OCI-LY1 (cell line): ENCODE data around the gene ARHGAP8.

Source experiments
- H2AFZ ChIP-seq: fragments of 200-600 bp; sonication (generic), shearing (Covaris generic); 2 replicates; pipeline ENCODE4 v1.6.0; 2014; ENCODE audit warnings: antibody characterized with exemption, mild to moderate bottlenecking, low read length
- H3F3A ChIP-seq: fragments of 200-600 bp; sonication (generic), shearing (Covaris generic); 2 replicates; pipeline ENCODE4 v1.6.0; 2014; ENCODE audit warnings: mild to moderate bottlenecking, antibody characterized with exemption, low read length, moderate library complexity; ENCODE audit not compliant: insufficient read depth
- H3K27ac ChIP-seq: fragments of 200-600 bp; sonication (generic); 2 replicates; pipeline ENCODE4 v1.5.1; 2014; ENCODE audit warnings: low read length, mixed run types, mild to moderate bottlenecking, low read depth; ENCODE audit not compliant: poor library complexity, severe bottlenecking
- H3K27me3 ChIP-seq: fragments of 200-600 bp; sonication (generic); 2 replicates; pipeline ENCODE4 v1.6.0; 2014; ENCODE audit warnings: antibody characterized with exemption, mild to moderate bottlenecking, low read length, moderate library complexity; ENCODE audit not compliant: insufficient read depth
- H3K36me3 ChIP-seq: fragments of 200-600 bp; sonication (generic); 2 replicates; pipeline ENCODE4 v1.6.1; 2014; ENCODE audit warnings: mild to moderate bottlenecking, antibody characterized with exemption, low read length, moderate library complexity, mixed read lengths; ENCODE audit not compliant: insufficient read depth
- H3K4me1 ChIP-seq: fragments of 200-600 bp; sonication (generic); 2 replicates; pipeline ENCODE4 v1.5.1; 2014; ENCODE audit warnings: mild to moderate bottlenecking, low read length, moderate library complexity; ENCODE audit not compliant: insufficient read depth, severe bottlenecking
- H3K4me2 ChIP-seq: fragments of 200-600 bp; sonication (generic), shearing (Covaris generic); 2 replicates; pipeline ENCODE4 v1.6.1; 2014; ENCODE audit warnings: low read length
- H3K4me3 ChIP-seq: fragments of 200-600 bp; sonication (generic); 2 replicates; pipeline ENCODE4 v1.5.1; 2014; ENCODE audit warnings: low read length, low read depth, mild to moderate bottlenecking, mixed read lengths; ENCODE audit not compliant: poor library complexity, severe bottlenecking
- H3K79me2 ChIP-seq: fragments of 200-600 bp; shearing (Covaris generic); 2 replicates; pipeline ENCODE4 v1.6.1; 2016; ENCODE audit warnings: mixed run types, low read length, mixed read lengths; ENCODE audit not compliant: insufficient read depth
- H3K9ac ChIP-seq: fragments of 200-600 bp; sonication (generic), shearing (Covaris generic); 2 replicates; pipeline ENCODE4 v1.6.1; 2014; ENCODE audit warnings: mild to moderate bottlenecking, low read length, mixed read lengths
- H3K9me2 ChIP-seq: fragments of 200-600 bp; sonication (generic), shearing (Covaris generic); 2 replicates; pipeline ENCODE4 v1.6.1; 2014; ENCODE audit warnings: low read depth, mild to moderate bottlenecking, low read length, mixed read lengths
- H3K9me3 ChIP-seq: fragments of 200-600 bp; shearing (Covaris generic); 2 replicates; pipeline ENCODE4 v1.6.1; 2014; ENCODE audit warnings: low read length, mixed read lengths
- H4K20me1 ChIP-seq: fragments of 200-600 bp; sonication (generic), shearing (Covaris generic); 2 replicates; pipeline ENCODE4 v1.6.0; 2016; ENCODE audit warnings: mild to moderate bottlenecking, low read length; ENCODE audit not compliant: insufficient read depth
- EZH2 ChIP-seq: fragments of 200-600 bp; sonication (generic), shearing (Covaris generic); IDR thresholded peaks from 2 replicates; pipeline ENCODE4 v1.8.0; 2017; ENCODE audit warnings: borderline replicate concordance, mixed run types, mild to moderate bottlenecking, antibody characterized with exemption, low read length, moderate library complexity, mixed read lengths
- TF ChIP-seq, protein P1 (sequence below): fragments of 200-600 bp; sonication (generic), shearing (Covaris generic); IDR thresholded peaks from 2 replicates; pipeline ENCODE4 v1.5.1; 2017; ENCODE audit warnings: mild to moderate bottlenecking, antibody characterized with exemption, low read length, moderate library complexity, mixed read lengths

Gene ARHGAP8

DNA sequence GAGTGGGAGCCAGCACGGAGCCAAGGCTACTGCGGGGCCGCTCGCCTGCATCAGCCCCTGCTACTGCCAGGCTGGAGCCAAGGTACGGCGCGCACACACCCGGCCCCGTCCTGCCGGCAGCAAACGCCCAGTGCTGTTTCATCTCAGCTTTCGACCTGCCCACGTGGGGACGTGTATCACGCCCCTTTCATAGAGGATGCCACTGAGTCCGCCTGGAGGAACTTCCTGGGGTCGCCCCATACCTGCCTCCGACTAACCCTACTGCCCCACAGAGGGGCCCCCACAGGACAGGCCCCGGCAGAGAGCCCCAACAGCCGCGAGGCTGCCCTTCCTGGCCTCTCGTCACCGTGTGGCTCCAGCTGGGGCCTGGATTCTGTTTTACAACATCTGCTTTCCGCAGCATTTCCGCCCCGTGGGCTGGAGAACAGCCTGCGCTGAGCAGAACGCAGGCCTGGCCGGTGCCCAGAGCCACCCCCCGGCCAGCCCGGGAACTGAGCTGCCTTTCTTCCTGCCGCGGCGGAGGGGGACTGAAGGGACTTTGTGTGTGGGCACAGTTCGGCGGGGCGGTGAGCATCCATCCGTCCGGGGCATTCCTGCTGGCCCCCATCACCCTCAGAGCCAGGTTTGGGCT lies 22.9 kb upstream of the ARHGAP8 start:
- H2AFZ ChIP-seq, result no peak overlapping the region
- no peaks in the 10 kb centered on the region for H4K20me1 ChIP-seq
- H3K27me3 ChIP-seq, result no peaks in the 10 kb centered on the region; the same call in 1 of the 2 replicates
- TF ChIP-seq, protein P1, sequence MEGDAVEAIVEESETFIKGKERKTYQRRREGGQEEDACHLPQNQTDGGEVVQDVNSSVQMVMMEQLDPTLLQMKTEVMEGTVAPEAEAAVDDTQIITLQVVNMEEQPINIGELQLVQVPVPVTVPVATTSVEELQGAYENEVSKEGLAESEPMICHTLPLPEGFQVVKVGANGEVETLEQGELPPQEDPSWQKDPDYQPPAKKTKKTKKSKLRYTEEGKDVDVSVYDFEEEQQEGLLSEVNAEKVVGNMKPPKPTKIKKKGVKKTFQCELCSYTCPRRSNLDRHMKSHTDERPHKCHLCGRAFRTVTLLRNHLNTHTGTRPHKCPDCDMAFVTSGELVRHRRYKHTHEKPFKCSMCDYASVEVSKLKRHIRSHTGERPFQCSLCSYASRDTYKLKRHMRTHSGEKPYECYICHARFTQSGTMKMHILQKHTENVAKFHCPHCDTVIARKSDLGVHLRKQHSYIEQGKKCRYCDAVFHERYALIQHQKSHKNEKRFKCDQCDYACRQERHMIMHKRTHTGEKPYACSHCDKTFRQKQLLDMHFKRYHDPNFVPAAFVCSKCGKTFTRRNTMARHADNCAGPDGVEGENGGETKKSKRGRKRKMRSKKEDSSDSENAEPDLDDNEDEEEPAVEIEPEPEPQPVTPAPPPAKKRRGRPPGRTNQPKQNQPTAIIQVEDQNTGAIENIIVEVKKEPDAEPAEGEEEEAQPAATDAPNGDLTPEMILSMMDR, result no peak
- TF ChIP-seq EZH2, result no peak
- H3F3A ChIP-seq, result no peaks in the 10 kb centered on the region
- no peaks in the 10 kb centered on the region for H3K9me3 ChIP-seq
- H3K4me1 ChIP-seq, result no peaks in the 10 kb centered on the region
- H3K9me2 ChIP-seq, result no peaks in the 10 kb centered on the region
- no peaks in the 10 kb centered on the region for H3K79me2 ChIP-seq
- no peak overlapping the region for H3K4me2 ChIP-seq
- H3K9ac ChIP-seq, result no peak overlapping the region
- no peaks in the 10 kb centered on the region for H3K36me3 ChIP-seq
- H3K4me3 ChIP-seq, result no peak overlapping the region
- no peak overlapping the region for H3K27ac ChIP-seq

DNA sequence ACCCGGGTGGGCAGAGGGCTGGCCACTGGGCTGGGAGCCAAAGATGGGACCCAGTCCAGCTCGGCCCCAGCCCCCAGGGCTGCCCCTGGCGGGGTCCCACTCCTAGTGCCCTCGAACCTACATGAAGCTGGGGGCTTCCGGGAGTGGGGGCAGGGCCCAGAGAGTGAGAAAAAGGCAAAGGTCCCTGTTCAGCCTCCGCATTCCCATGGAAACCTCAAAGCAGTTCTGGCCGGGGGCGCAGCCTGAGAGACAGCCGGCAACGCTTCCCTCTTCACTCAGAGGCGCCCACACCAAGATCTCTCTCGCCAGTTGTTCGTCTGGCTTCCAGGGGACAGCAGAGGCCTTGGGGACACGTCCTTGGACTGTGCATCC lies 22.4 kb upstream of the ARHGAP8 start:
- Histone ChIP-seq H3K4me3 (no peak overlapping the region), H3K4me1 (no peaks in the 10 kb centered on the region), H3K9me2 (no peaks in the 10 kb centered on the region), H3K27ac (no peak overlapping the region), H3K79me2 (no peaks in the 10 kb centered on the region), H4K20me1 (no peaks in the 10 kb centered on the region), H2AFZ (no peak overlapping the region), H3F3A (no peaks in the 10 kb centered on the region), H3K27me3 (no peaks in the 10 kb centered on the region), H3K9me3 (no peaks in the 10 kb centered on the region), H3K36me3 (no peaks in the 10 kb centered on the region), H3K9ac (no peak overlapping the region), H3K4me2 (no peak overlapping the region)
- no peak for TF ChIP-seq EZH2
- TF ChIP-seq, protein P1, result no peak

DNA sequence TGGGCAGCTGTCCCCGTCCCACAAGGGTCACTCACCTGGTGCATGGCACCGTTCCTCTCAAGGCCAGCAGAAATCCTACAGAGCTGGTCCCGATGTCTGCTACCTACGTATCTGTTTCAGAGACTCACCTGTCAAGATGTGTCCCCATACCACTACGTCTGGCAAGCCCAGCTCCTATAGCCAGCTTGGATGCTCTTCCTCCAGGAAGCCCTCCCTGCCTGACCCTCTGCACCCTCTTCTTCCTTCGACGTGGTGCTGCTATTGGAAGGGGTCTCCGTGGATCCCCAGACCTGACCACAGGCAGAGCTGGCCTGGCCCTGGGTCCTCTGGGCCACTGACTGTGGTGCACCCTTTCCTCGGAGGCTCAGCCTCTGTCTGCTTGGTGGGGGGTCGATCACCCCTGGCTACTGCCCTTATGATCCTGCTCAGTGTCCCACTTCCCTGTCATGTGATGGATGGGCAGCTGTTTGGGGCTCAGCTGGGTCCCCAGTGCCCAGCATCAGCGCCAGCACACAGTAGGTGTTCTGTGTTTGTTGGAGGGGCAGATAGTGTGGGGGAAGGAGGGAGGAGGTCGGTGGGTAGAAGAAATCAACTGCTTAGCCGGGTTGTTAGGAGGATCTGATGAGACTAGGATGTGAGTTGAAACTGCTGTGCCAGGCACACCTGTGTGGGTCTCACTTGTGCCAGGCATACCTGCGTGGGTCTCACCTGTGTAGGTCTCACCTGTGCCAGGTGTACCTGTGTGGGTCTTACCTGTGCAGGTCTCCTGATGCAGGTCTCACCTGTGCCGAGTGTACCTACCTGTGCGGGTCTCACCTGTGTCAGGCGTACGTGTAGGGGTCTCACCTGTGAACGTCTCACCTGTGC lies 21.7 kb upstream of the ARHGAP8 start:
- no peak for TF ChIP-seq EZH2
- TF ChIP-seq, protein P1, result no peak
- H3K9ac ChIP-seq, result no peak overlapping the region
- no peaks in the 10 kb centered on the region for H3K4me1 ChIP-seq
- H3F3A ChIP-seq, result no peaks in the 10 kb centered on the region
- H3K4me2 ChIP-seq, result no peak overlapping the region
- no peaks in the 10 kb centered on the region for H3K79me2 ChIP-seq
- no peaks in the 10 kb centered on the region for H3K9me3 ChIP-seq
- no peaks in the 10 kb centered on the region for H3K36me3 ChIP-seq
- no peaks in the 10 kb centered on the region for H3K27me3 ChIP-seq
- no peaks in the 10 kb centered on the region for H4K20me1 ChIP-seq
- no peak overlapping the region for H3K4me3 ChIP-seq
- H3K27ac ChIP-seq, result no peak overlapping the region
- H2AFZ ChIP-seq, result no peak overlapping the region
- H3K9me2 ChIP-seq, result no peaks in the 10 kb centered on the region
